Hepatocyte (in vitro differentiated cells): Measurements from ENCODE around the gene ATXN3.

ENCODE experiments used
- CTCF ChIP-seq: fragments of 200-600 bp; sonication (generic); IDR thresholded peaks from 2 replicates; pipeline ENCODE4 v1.5.1; 2016; ENCODE audit warnings: antibody characterized with exemption, mild to moderate bottlenecking; ENCODE audit not compliant: poor library complexity
- EZH2 ChIP-seq: fragments of 200-600 bp; sonication (generic); IDR thresholded peaks from 2 replicates; pipeline ENCODE4 v1.6.1; 2016; ENCODE audit warnings: antibody characterized with exemption, mild to moderate bottlenecking, borderline replicate concordance

GRCh38 chr14:92040431-92041051 is 65.8 kb downstream of the ATXN3 start:
- no peak for TF ChIP-seq CTCF
- TF ChIP-seq EZH2, result no peak
